Peyer's patch (tissue), 4 donors: ENCODE data around the gene GK.

Source experiments
- POLR2A ChIP-seq, 2 donors: fragments of 450-650 bp; IDR thresholded peaks; one replicate each; pipeline ENCODE4 v1.5.1; 2017; ENCODE audit warnings: antibody characterized with exemption in 2 of 2, mild to moderate bottlenecking in 2 of 2, moderate library complexity in 2 of 2
- TF ChIP-seq, protein P1 (sequence below), 6 experiments: fragments of 450-650 bp in 4 of 6; fragments of 200-600 bp in 2 of 6; sonication (generic) in 1 of 6; IDR thresholded peaks; one replicate each; pipeline ENCODE4 v1.5.1; 2017 to 2019; ENCODE audit warnings: antibody characterized with exemption in 6 of 6, mild to moderate bottlenecking in 3 of 6, moderate library complexity in 1 of 6

DNA sequence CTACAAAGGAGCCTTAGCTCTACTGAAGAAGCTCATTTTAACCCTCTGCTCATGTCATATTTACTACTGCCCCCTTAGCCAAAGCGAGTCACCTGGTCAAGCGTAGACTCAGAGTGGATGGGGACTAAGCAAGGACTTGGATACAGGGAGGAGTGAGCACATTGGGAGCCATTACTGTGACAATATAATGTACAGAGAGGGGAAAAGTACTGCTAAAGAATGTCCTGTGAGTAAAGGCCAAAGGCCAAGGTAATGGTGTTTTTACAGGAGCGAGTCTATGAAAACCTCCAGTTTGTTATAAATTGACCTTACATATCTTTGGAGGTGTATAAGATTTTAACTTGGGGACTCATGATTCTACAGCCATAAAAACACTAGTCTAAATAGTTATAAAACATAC lies 10.6 kb upstream of the GK start:
- TF ChIP-seq, protein P1, sequence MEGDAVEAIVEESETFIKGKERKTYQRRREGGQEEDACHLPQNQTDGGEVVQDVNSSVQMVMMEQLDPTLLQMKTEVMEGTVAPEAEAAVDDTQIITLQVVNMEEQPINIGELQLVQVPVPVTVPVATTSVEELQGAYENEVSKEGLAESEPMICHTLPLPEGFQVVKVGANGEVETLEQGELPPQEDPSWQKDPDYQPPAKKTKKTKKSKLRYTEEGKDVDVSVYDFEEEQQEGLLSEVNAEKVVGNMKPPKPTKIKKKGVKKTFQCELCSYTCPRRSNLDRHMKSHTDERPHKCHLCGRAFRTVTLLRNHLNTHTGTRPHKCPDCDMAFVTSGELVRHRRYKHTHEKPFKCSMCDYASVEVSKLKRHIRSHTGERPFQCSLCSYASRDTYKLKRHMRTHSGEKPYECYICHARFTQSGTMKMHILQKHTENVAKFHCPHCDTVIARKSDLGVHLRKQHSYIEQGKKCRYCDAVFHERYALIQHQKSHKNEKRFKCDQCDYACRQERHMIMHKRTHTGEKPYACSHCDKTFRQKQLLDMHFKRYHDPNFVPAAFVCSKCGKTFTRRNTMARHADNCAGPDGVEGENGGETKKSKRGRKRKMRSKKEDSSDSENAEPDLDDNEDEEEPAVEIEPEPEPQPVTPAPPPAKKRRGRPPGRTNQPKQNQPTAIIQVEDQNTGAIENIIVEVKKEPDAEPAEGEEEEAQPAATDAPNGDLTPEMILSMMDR (IDR thresholded peaks at IDR 0.05): no peak
- TF ChIP-seq POLR2A (IDR thresholded peaks at IDR 0.05): no peak
